M059J (cell line): ENCODE measurements around the gene EMC7. TPM values are rescaled to one million over a fixed set of nuclear protein-coding genes. Genes with fewer than 3 reads are reported as not detected.
A peak's percentile ranks its signal among the peaks of the same experiment; 100 is the strongest.
"Not testable (repeated sequence)": the region's sequence is repeated elsewhere in the genome, so short reads cannot be mapped to it uniquely, and the experiment has no call there.

ENCODE experiments used
- DNase-seq: peaks from one replicate; pipeline ENCODE4 v3.0.0-alpha.2; 2012; ENCODE audit warnings: low read depth
- total RNA-seq: library from RNA; depleted of rRNA; stranded (reverse); fragments of >200 nt; shearing (Covaris generic); gene quantifications from 2 replicates; pipeline ENCODE4 v1.2.3, GENCODE V29; 2014

EMC7 gene
- total RNA-seq, 1 experiment from 2014 or later: 60.2 TPM

GRCh38 chr15:34085746-34086145, 15.9 kb downstream of the EMC7 start:
- peak; percentile 48 for DNase-seq

- DNase-seq: peak; percentile 79
Measured at GRCh38 chr15:34084086-34084485, 17.6 kb downstream of the EMC7 start.

GRCh38 chr15:34079904-34080303, 21.8 kb downstream of the EMC7 start:
- DNase-seq: no peak

GRCh38 chr15:34078900-34079299, 22.8 kb downstream of the EMC7 start:
- no peak for DNase-seq

GRCh38 chr15:34076785-34077184, 24.9 kb downstream of the EMC7 start:
- no peak for DNase-seq

GRCh38 chr15:34070003-34070402, 31.7 kb downstream of the EMC7 start:
- no peak for DNase-seq

GRCh38 chr15:34065941-34066340, 35.7 kb downstream of the EMC7 start:
- no peak for DNase-seq

- no peak for DNase-seq
Measured at GRCh38 chr15:34065261-34065660, 36.4 kb downstream of the EMC7 start.

GRCh38 chr15:34064438-34064837, 37.2 kb downstream of the EMC7 start:
- no peak for DNase-seq

- DNase-seq: no peak
Measured at GRCh38 chr15:34059946-34060345, 41.7 kb downstream of the EMC7 start.

- DNase-seq: no peak
Measured at GRCh38 chr15:34059476-34059875, 42.2 kb downstream of the EMC7 start.

- DNase-seq: peak; percentile 74
Measured at GRCh38 chr15:34056911-34057310, 44.8 kb downstream of the EMC7 start.

GRCh38 chr15:34055868-34056595, 45.6 kb downstream of the EMC7 start:
- DNase-seq: peak; percentile 85

- DNase-seq: no peak
Measured at GRCh38 chr15:34054081-34054707, 47.5 kb downstream of the EMC7 start.

GRCh38 chr15:34050385-34050784, 51.3 kb downstream of the EMC7 start:
- DNase-seq: not testable (repeated sequence)

GRCh38 chr15:34049112-34049511, 52.5 kb downstream of the EMC7 start:
- peak; percentile 92 for DNase-seq

- DNase-seq: peak; percentile 73
Measured at GRCh38 chr15:34047893-34048775, 53.5 kb downstream of the EMC7 start.

- no peak for DNase-seq
Measured at GRCh38 chr15:34046471-34047145, 55.1 kb downstream of the EMC7 start.

GRCh38 chr15:34043813-34044212, 57.8 kb downstream of the EMC7 start:
- peak; percentile 54 for DNase-seq

- DNase-seq: peak; percentile 36
Measured at GRCh38 chr15:34043391-34043790, 58.3 kb downstream of the EMC7 start.

- no peak for DNase-seq
Measured at GRCh38 chr15:34039790-34040113, 61.9 kb downstream of the EMC7 start.
